Measurements from ENCODE around the gene GRB7. TPM values are rescaled to one million over a fixed set of nuclear protein-coding genes. Genes with fewer than 3 reads are reported as not detected.

GRB7 gene
- total and polyA plus RNA-seq, 9 of the 15 experiments (the other 6 are each of a cell fraction or from before 2014, with no cell fraction given) = 0.04 to 6.2 (median 2.2) TPM

DNA sequence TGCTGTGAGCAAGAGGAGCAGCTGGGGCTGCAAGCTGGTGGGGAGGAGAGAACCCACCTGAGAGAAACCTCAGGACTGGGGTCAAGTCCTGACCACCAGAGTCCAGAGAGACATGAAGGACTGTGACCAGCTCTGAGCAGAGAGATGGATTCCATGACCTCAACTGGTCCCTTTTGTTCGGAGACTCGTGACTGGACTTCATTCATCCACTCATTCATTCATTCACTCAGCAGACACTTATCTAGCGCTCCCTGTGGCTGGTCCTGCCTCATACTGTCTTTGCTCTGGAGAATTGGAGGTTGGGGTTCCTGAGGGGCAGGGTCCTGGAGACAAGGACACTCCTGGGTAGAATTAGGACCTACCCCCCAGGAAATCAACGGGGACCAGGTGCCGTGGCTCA lies 33.8 kb upstream of the GRB7 start:
- Histone ChIP-seq H3K9me1 (ENCODE audit: control insufficient read depth, insufficient read depth, low read length) (no peaks in the 10 kb centered on the region), H3K9ac (ENCODE audit: insufficient read depth in 1 of 2, low read depth in 2 of 2, low read length in 2 of 2) (no peak overlapping the region; a peak in 1 of 4 replicates), H3K27ac (ENCODE audit: extremely low read depth, low read depth, low read length) (no peak overlapping the region), H3K79me2 (ENCODE audit: control insufficient read depth, insufficient read depth, low read length) (no peaks in the 10 kb centered on the region), H3K4me1 (replicated peaks in 1 of 2; ENCODE audit: control insufficient read depth in 2 of 2, insufficient read depth in 2 of 2, low read length in 2 of 2) (peaks cover 0 to 26% of the 10 kb centered on the region in 2 experiments; a peak in 3 of 5 replicates), H3K4me2 (ENCODE audit: insufficient read depth, low read length) (no peak overlapping the region), H2AFZ (ENCODE audit: low read depth, low read length) (no peak overlapping the region), H4K20me1 (replicated peaks; ENCODE audit: control insufficient read depth, insufficient read depth, low read length) (no peaks in the 10 kb centered on the region; the same call in 1 of the 2 replicates), H3K36me3 (ENCODE audit: control insufficient read depth, insufficient read depth, low read length) (no peaks in the 10 kb centered on the region), H3K9me3 (replicated peaks; ENCODE audit: control insufficient read depth, insufficient read depth, low read depth, low read length) (no peaks in the 10 kb centered on the region), H3K4me3 (no peak overlapping the region), H3K27me3 (ENCODE audit: control insufficient read depth in 2 of 2, insufficient read depth in 2 of 2, low read length in 2 of 2) (no peaks in the 10 kb centered on the region; a peak in 1 of 5 replicates)
- no TSS peak for BruUV-seq (replicated peaks)
- TF ChIP-seq CREBBP (IDR thresholded peaks at IDR 0.05; ENCODE audit: low read depth, low read length) = no peak
- TF ChIP-seq ZNF24 (IDR thresholded peaks at IDR 0.05) = peak; percentile 95
- TF ChIP-seq EHMT2 (IDR thresholded peaks at IDR 0.05) = no peak
- POLR2A ChIA-PET = interaction anchor here (0.6 to 2.0 kb wide), 3 partner anchors 15 to 141 kb away, joined by 3 to 10 read pairs (median 3); partner anchors contain the start of gene PGAP3
- DNase-seq (ENCODE audit: extremely low read depth in 1 of 4, low spot score in 3 of 4) (no peak), FAIRE-seq (no peak), ATAC-seq (no peak)
- in situ Hi-C loops (cut with MboI) (no loop called here), intact Hi-C loops (cut with micrococcal nuclease) (no loop called here)
- CTCF ChIA-PET (ENCODE audit: low intra/inter-chr PET ratio) = no interaction called here
- WGBS (ENCODE audit: insufficient coverage, low coverage, missing lambda C conversion rate) = 38% methylated on average over 5 of the region's 5 CpGs

DNA sequence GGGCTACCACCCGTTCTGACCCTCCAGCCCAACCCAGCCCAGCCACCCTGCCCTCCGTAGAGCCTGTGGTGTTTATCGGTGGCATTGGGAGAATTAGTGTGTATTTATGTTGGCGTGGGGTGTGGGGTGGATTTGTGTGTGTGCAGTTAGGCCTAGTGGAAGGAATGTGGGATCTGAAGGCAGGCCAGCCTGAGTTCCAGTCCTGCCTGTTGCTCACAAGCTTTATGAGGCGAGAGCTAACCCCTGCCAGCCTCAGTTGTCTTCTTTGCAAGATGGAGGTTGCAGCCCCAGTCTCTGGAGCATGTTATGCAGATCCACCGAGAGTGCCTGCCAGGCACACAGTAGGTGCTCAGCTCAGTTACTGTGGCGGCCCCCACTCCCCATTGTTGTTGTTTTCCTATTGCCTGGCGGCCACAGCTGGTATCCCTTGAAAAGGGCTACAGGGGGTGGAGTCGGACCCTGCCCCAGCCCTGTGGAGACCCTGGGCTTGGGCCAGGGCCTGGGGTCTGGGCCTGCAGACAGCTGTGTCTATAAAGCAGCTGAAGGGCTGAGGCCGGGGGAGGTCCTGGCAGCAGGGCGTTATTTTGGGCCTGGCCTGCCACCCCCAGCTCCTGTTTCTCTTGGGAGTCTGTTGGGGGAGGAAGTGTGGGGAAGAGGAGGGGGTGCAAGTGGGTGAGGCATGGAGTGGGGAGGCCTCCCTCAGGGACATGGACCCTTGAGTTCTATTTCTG lies 32.8 kb upstream of the GRB7 start:
- no peak overlapping the region for H3K4me2 ChIP-seq (ENCODE audit: insufficient read depth, low read length)

More for the DNA sequence above, 32.8 kb upstream of the GRB7 start:
- no peak for DNase-seq (ENCODE audit: extremely low read depth in 1 of 4, low spot score in 3 of 4)
- POLR2A ChIA-PET = interaction anchor here (1.5 to 1.6 kb wide), 2 partner anchors 10 to 17 kb away, joined by 4 read pairs; partner anchors contain the start of gene PGAP3
- TF ChIP-seq ZKSCAN1 (IDR thresholded peaks at IDR 0.05; ENCODE audit: low read depth, low read length) = peak; percentile 85
- peak in 1 of 2 experiments; percentile 66; a peak in 1 of 4 replicates for TF ChIP-seq TEAD1 (CRISPR knock-in tag; IDR thresholded peaks at IDR 0.05)
- no peak for TF ChIP-seq GABPB1 (CRISPR knock-in tag; IDR thresholded peaks at IDR 0.05)
- intact Hi-C loops (cut with micrococcal nuclease) = no loop called here
- ATAC-seq = no peak
- Histone ChIP-seq H3K79me2 (ENCODE audit: control insufficient read depth, insufficient read depth, low read length) (no peaks in the 10 kb centered on the region), H3K9ac (ENCODE audit: insufficient read depth in 1 of 2, low read depth in 2 of 2, low read length in 2 of 2) (peak overlapping the region in 1 of 2 experiments; percentile 59; a peak in 2 of 4 replicates), H2AFZ (ENCODE audit: low read depth, low read length) (no peak overlapping the region), H3K9me1 (ENCODE audit: control insufficient read depth, insufficient read depth, low read length) (no peaks in the 10 kb centered on the region), H3K9me3 (replicated peaks; ENCODE audit: control insufficient read depth, insufficient read depth, low read depth, low read length) (no peaks in the 10 kb centered on the region), H3K4me1 (replicated peaks in 1 of 2; ENCODE audit: control insufficient read depth in 2 of 2, insufficient read depth in 2 of 2, low read length in 2 of 2) (peaks cover 0 to 30% of the 10 kb centered on the region in 2 experiments; a peak in 3 of 5 replicates), H3K4me3 (no peak overlapping the region), H4K20me1 (replicated peaks; ENCODE audit: control insufficient read depth, insufficient read depth, low read length) (no peaks in the 10 kb centered on the region; the same call in 1 of the 2 replicates), H3K27me3 (ENCODE audit: control insufficient read depth in 2 of 2, insufficient read depth in 2 of 2, low read length in 2 of 2) (peaks cover 0 to under 1% of the 10 kb centered on the region in 2 experiments; a peak in 1 of 5 replicates), H3K36me3 (ENCODE audit: control insufficient read depth, insufficient read depth, low read length) (no peaks in the 10 kb centered on the region), H3K27ac (ENCODE audit: extremely low read depth, low read depth, low read length) (no peak overlapping the region)
- in situ Hi-C loops (cut with MboI) = no loop called here
- WGBS (ENCODE audit: insufficient coverage, low coverage, missing lambda C conversion rate) = 42% methylated on average over 10 of the region's 11 CpGs
- no peak for FAIRE-seq
- CTCF ChIA-PET (ENCODE audit: low intra/inter-chr PET ratio) = no interaction called here
- no TSS peak for BruUV-seq (replicated peaks)

Data from K562 (cell line).